Dermis microvascular lymphatic vessel endothelial cell (primary cell): ENCODE data around the gene NR6A1. TPM values are rescaled to one million over a fixed set of nuclear protein-coding genes. Genes with fewer than 3 reads are reported as not detected.

Experiments
- DNase-seq, 2 donors: peaks; one replicate each; pipeline versions ENCODE4 v3.0.0 to v3.0.0-alpha.2; 2010; ENCODE audit warnings: low read depth in 2 of 2
- total RNA-seq: library from RNA; depleted of rRNA; stranded (reverse); fragments of >200 nt; gene quantifications from 2 replicates; pipeline ENCODE4 v1.2.1, GENCODE V29; 2014

The NR6A1 gene
- total RNA-seq, 1 donor from 2014 or later: 0.77 TPM

- DNase-seq: no peak
These were observed 40.3 kb downstream of the NR6A1 start for GRCh38 chr9:124730772-124731171.

GRCh38 chr9:124726886-124727285 is 44.2 kb downstream of the NR6A1 start:
- DNase-seq: no peak

GRCh38 chr9:124725068-124725452 is 46.1 kb downstream of the NR6A1 start:
- peak in 1 of 2 donors; percentile 46 for DNase-seq

DNA sequence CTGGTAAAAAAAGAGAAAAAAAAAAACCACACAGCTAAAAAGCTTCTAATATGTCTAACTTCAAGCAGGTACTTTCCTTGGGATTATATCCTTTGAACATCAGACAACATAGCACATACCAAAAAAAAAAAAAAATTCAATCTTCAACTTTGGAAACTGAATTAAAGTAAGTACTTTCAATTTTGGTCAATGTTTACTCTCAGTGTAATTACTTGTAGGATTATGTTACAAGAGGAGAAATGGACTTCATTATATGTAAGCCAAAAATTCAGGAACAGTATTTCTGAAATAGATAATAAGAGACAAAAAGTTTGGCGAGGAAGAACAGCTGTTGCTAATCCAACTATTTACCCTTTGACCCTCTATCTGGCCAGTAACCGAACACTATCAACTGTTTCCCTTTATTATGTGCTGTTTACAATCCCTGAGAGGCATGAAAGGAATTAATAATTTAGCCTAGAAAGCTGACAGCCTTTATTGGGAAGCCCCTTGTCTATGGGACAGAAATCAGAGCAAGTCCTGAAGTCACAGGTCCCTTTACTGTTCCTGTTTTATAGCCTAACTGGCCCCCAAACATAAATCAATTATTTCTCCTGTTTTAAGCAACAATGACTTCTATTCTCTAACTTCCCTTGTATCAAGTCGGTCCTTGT is 46.6 kb downstream of the NR6A1 start:
- DNase-seq: peak; percentile 7 to 25

DNA sequence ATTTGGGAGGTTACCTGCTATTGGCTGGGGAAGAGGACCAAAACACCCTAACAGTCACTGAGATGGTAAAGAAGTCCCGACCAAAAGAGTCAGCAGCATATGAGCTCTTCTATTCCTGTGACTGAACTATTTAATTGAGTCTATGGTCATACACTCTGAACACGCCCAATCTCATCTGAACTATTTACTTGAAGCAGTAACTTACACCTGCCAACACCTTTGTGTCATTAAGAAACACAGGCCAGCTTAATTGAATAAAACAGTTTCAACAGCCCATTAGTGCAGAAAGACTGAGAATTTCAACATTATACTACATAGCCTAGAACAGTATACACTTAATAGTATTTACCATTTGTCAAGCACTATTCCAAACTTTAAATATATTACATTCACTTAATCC is 47.8 kb downstream of the NR6A1 start:
- no peak for DNase-seq

- DNase-seq: no peak
These were observed 49.8 kb downstream of the NR6A1 start for GRCh38 chr9:124721109-124721906.

GRCh38 chr9:124720429-124721108 is 50.5 kb downstream of the NR6A1 start:
- DNase-seq: no peak

DNA sequence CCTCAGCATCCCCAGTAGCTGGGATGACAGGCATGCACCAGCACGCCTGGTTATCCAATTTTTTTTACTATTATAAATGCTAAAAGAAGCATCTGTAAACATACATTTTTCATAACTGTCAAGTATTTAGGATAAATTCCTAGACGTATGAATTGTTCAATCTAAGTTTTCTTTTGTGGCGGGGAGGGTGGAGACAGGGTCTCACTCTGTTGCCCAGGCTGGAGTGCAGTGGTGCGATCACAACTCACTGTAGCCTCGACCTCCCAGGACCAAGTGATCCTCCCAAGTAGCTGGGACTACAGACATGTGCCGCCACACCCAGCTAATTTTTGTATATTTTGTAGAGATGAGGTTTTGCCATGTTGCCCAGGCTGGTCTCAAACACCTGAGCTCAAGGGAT is 52.2 kb downstream of the NR6A1 start:
- DNase-seq: no peak

DNA sequence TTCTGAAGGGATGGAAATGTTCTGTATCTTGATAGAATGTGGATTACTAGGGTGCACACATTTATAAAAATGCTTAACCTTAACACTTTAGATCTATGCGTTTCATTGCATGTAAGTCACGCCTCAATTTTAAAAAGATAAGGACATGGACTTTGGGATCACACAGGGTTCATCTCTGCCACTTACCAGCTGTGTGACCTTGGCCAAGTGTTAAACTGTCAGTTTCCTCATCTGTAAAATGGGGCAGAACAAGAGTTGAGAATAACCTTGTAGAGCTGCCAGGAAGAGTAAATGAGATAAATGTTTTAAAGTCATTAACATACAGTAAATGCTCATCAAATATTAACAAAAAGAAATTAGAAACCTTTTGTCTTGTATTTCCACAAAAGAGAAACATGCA is 53.5 kb downstream of the NR6A1 start:
- no peak for DNase-seq

DNA sequence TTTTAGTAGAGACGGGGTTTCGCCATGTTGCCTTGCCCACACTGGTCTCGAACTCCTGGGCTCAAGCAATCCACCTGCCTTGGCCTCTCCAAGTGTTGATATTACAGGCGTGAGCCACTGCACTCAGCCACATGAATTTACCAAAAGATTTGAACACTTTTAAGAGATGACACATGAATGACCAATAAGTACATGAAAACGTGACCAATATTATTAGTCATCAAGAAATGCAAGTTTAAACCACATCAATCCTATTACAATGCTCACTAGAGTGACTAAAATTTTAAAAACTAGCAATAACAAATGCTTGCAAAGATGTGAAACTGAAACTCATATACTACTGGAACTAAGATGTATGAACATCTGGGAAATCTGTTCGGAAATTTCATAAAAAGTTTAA is 54.3 kb downstream of the NR6A1 start:
- no peak for DNase-seq

- DNase-seq: no peak
These were observed 60.3 kb downstream of the NR6A1 start for GRCh38 chr9:124710766-124711165.

DNA sequence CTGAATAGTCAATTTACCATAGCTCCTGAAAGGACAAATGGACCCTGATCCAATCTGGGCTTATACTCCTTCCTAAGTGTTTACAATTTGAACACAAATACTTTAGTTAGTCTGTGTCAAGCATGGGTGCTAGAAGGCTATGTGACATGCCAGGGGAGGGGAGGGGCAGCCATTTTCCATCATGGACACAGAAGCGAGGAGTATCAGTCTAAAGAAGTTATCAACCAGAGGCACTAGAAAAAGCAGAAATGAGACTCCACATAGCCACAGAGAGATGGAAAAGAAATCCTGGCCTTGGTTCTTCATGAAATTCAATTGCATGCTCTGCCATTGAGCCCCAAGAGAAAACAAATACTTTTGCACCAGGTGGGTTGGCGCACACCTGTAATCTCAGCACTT is 61.8 kb downstream of the NR6A1 start:
- no peak for DNase-seq

GRCh38 chr9:124708633-124709291 is 62.3 kb downstream of the NR6A1 start:
- no peak for DNase-seq

- no peak for DNase-seq
These were observed 63.0 kb downstream of the NR6A1 start for GRCh38 chr9:124708074-124708473.

DNA sequence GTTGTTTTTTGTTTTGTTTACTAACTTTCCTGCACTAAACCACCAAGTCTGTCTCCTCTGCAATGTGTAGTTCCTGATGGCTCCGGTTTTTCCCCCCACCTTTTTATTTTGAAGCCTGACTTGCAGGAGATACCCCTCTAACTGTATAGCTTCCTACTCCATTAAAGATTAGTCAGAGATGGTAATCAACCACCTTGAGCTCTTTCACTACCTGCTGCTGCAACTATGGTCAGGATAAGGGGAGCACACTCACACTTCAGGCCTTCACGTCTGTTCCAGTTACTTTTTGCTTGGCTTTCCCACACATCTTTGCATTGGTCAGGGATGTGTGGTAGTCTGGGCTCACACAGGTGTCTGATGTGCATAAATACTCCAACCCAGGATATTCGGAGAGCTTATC is 63.4 kb downstream of the NR6A1 start:
- no peak for DNase-seq

GRCh38 chr9:124706685-124707084 is 64.4 kb downstream of the NR6A1 start:
- no peak for DNase-seq

GRCh38 chr9:124699575-124699974 is 71.5 kb downstream of the NR6A1 start:
- DNase-seq: no peak

- DNase-seq: peak in 1 of 2 donors; percentile 25
These were observed 72.8 kb downstream of the NR6A1 start for GRCh38 chr9:124698265-124698664.

- DNase-seq: peak; percentile 5 to 37
These were observed 73.5 kb downstream of the NR6A1 start for GRCh38 chr9:124697326-124698200.

- no peak for DNase-seq
These were observed 75.0 kb downstream of the NR6A1 start for GRCh38 chr9:124696101-124696500.

GRCh38 chr9:124695280-124695890 is 75.7 kb downstream of the NR6A1 start:
- no peak for DNase-seq
